GM19452 (cell line): ENCODE measurements around the gene OLIG1.

Experiments
- ATAC-seq: cut with Tn5 transposase; IDR thresholded peaks from one replicate; pipeline ENCODE4 v1.9.1; 2021; ENCODE audit not compliant: unreplicated experiment

Gene OLIG1

GRCh38 chr21:33030633-33031032, 39.3 kb upstream of the OLIG1 start:
- ATAC-seq = no peak

GRCh38 chr21:33031152-33031911, 38.6 kb upstream of the OLIG1 start:
- ATAC-seq = no peak

GRCh38 chr21:33032434-33033047, 37.4 kb upstream of the OLIG1 start:
- no peak for ATAC-seq

GRCh38 chr21:33033094-33033951, 36.6 kb upstream of the OLIG1 start:
- ATAC-seq = no peak

- no peak for ATAC-seq
These were observed 36.0 kb upstream of the OLIG1 start for GRCh38 chr21:33033961-33034413.

GRCh38 chr21:33035147-33035546, 34.8 kb upstream of the OLIG1 start:
- no peak for ATAC-seq

- ATAC-seq = no peak
These were observed 33.3 kb upstream of the OLIG1 start for GRCh38 chr21:33036430-33037162.

GRCh38 chr21:33037501-33037900, 32.4 kb upstream of the OLIG1 start:
- ATAC-seq = no peak

GRCh38 chr21:33039536-33039935, 30.4 kb upstream of the OLIG1 start:
- ATAC-seq = no peak

- no peak for ATAC-seq
These were observed 29.7 kb upstream of the OLIG1 start for GRCh38 chr21:33040215-33040614.

GRCh38 chr21:33041981-33042380, 28.0 kb upstream of the OLIG1 start:
- no peak for ATAC-seq

GRCh38 chr21:33042812-33043211, 27.1 kb upstream of the OLIG1 start:
- no peak for ATAC-seq

GRCh38 chr21:33046455-33046854, 23.5 kb upstream of the OLIG1 start:
- ATAC-seq = no peak

GRCh38 chr21:33047231-33047630, 22.7 kb upstream of the OLIG1 start:
- ATAC-seq = no peak

GRCh38 chr21:33051925-33052324, 18.0 kb upstream of the OLIG1 start:
- ATAC-seq = no peak

- ATAC-seq = no peak
These were observed 16.0 kb upstream of the OLIG1 start for GRCh38 chr21:33053951-33054350.

- ATAC-seq = no peak
These were observed 13.9 kb upstream of the OLIG1 start for GRCh38 chr21:33055991-33056390.

GRCh38 chr21:33057385-33057940, 12.5 kb upstream of the OLIG1 start:
- ATAC-seq = no peak

GRCh38 chr21:33058527-33058926, 11.4 kb upstream of the OLIG1 start:
- ATAC-seq = no peak

- ATAC-seq = no peak
These were observed 11.0 kb upstream of the OLIG1 start for GRCh38 chr21:33058957-33059356.

- ATAC-seq = no peak
These were observed 10.5 kb upstream of the OLIG1 start for GRCh38 chr21:33059380-33059841.
